Activated T-cell treated with anti-CD3 and anti-CD28 coated beads for 1 hour (primary cell): Measurements from ENCODE around the gene CAMSAP3.

Experiments used
- DNase-seq: peaks from one replicate; pipeline ENCODE4 v3.0.0-alpha.2; 2020; ENCODE audit warnings: low read depth

The CAMSAP3 gene

GRCh38 chr19:7614859-7615741, 19.4 kb downstream of the CAMSAP3 start:
- DNase-seq, result no peak

GRCh38 chr19:7617172-7617571, 21.5 kb downstream of the CAMSAP3 start:
- no peak for DNase-seq

- no peak for DNase-seq
Measured at GRCh38 chr19:7617735-7618134, 22.1 kb downstream of the CAMSAP3 start.

- no peak for DNase-seq
Measured at GRCh38 chr19:7618348-7618747, 22.7 kb downstream of the CAMSAP3 start.

- no peak for DNase-seq
Measured at GRCh38 chr19:7618771-7619510, 23.3 kb downstream of the CAMSAP3 start.

GRCh38 chr19:7619671-7620441, 24.2 kb downstream of the CAMSAP3 start:
- no peak for DNase-seq

GRCh38 chr19:7620442-7621412, 25.1 kb downstream of the CAMSAP3 start:
- no peak for DNase-seq

GRCh38 chr19:7622933-7623685, 27.4 kb downstream of the CAMSAP3 start:
- DNase-seq, result no peak

- DNase-seq, result no peak
Measured at GRCh38 chr19:7623725-7624603, 28.3 kb downstream of the CAMSAP3 start.

GRCh38 chr19:7624810-7625209, 29.1 kb downstream of the CAMSAP3 start:
- no peak for DNase-seq

GRCh38 chr19:7625763-7626372, 30.2 kb downstream of the CAMSAP3 start:
- DNase-seq, result no peak

GRCh38 chr19:7627166-7627565, 31.5 kb downstream of the CAMSAP3 start:
- DNase-seq, result no peak

GRCh38 chr19:7628589-7629311, 33.1 kb downstream of the CAMSAP3 start:
- no peak for DNase-seq

GRCh38 chr19:7629347-7630054, 33.8 kb downstream of the CAMSAP3 start, which contains the start of the genes PET100 and XAB2:
PET100 (plus strand) TSS chr19:7629793; CDS start chr19:7629834, 41 bp downstream.
XAB2 (minus strand) TSS chr19:7629545; CDS start chr19:7629527, 18 bp downstream.
- peak; percentile 86 for DNase-seq

- DNase-seq, result no peak
Measured at GRCh38 chr19:7631577-7631976, 35.9 kb downstream of the CAMSAP3 start.

- no peak for DNase-seq
Measured at GRCh38 chr19:7632340-7633203, 36.9 kb downstream of the CAMSAP3 start.
